BLaER1 treated with 17β-estradiol and CSF1 and Interleukin-3, amounts not matched to agents 10 nM and 100 nM (cell line): ENCODE results near the gene SF1.
A peak's percentile ranks its signal among the peaks of the same experiment; 100 is the strongest.

ENCODE experiments used
- H3K27ac ChIP-seq, 11 experiments: shearing (Covaris generic); formaldehyde crosslinking; 2 replicates each; pipeline ENCODE4 v1.8.1; 2022
- H3K27me3 ChIP-seq, 11 experiments: shearing (Covaris generic); formaldehyde crosslinking; 2 replicates each; pipeline ENCODE4 v1.8.1; 2022
- H3K36me3 ChIP-seq, 11 experiments: shearing (Covaris generic); formaldehyde crosslinking; 2 replicates each; pipeline ENCODE4 v1.8.1; 2022
- H3K4me1 ChIP-seq, 10 experiments: shearing (Covaris generic); formaldehyde crosslinking; 2 replicates each; pipeline ENCODE4 v1.8.1; 2022
- H3K4me2 ChIP-seq, 11 experiments: shearing (Covaris generic); formaldehyde crosslinking; 2 replicates each; pipeline ENCODE4 v1.8.1; 2022
- H3K4me3 ChIP-seq, 10 experiments: shearing (Covaris generic); formaldehyde crosslinking; 2 replicates each; pipeline ENCODE4 v1.8.1; 2022
- H3K9ac ChIP-seq, 11 experiments: shearing (Covaris generic); formaldehyde crosslinking; 2 replicates each; pipeline ENCODE4 v1.8.1; 2022
- H3K9me3 ChIP-seq, 11 experiments: shearing (Covaris generic); formaldehyde crosslinking; replicated peaks in 1 of 11; 2 replicates each; pipeline ENCODE4 v1.8.1; 2022
- H4K20me1 ChIP-seq, 11 experiments: shearing (Covaris generic); formaldehyde crosslinking; 2 replicates each; pipeline ENCODE4 v1.8.1; 2022
- Cebpa-rat ChIP-seq, 11 experiments: shearing (Covaris generic); IDR thresholded peaks; 2 replicates each; pipeline ENCODE4 v1.8.1; 2022

The SF1 gene

GRCh38 chr11:64757549-64758329 is 20.6 kb downstream of the SF1 start:
- H3K4me1 ChIP-seq = peaks cover 33 to 69% (median 56%) of the 10 kb centered on the region in 10 experiments
- H3K27ac ChIP-seq = no peak overlapping the region
- H3K4me3 ChIP-seq = no peak overlapping the region
- TF ChIP-seq Cebpa-rat (IDR thresholded peaks at IDR 0.05) = no peak
- H3K27me3 ChIP-seq = no peaks in the 10 kb centered on the region
- H3K9me3 ChIP-seq = no peaks in the 10 kb centered on the region
- peaks cover 6 to 16% (median 11%) of the 10 kb centered on the region in 11 experiments; a peak in 20 of 22 replicates for H3K36me3 ChIP-seq
- 0 out of 22 replicates have a peak overlapping the region, but pooled peaks of 1 of the 11 experiments have one; percentile 44 for H3K9ac ChIP-seq
- no peak overlapping the region for H3K4me2 ChIP-seq
- H4K20me1 ChIP-seq = peaks cover 21 to 36% (median 35%) of the 10 kb centered on the region in 11 experiments

- H3K4me2 ChIP-seq = peak overlapping the region in 8 of 11 experiments; percentile 6 to 35 (median 27); a peak in 10 of 22 replicates
- no peaks in the 10 kb centered on the region for H3K9me3 ChIP-seq
- H3K9ac ChIP-seq = 0 out of 22 replicates have a peak overlapping the region, but pooled peaks of 1 of the 11 experiments have one; percentile 33
- H3K36me3 ChIP-seq = peaks cover 0 to 3% (median 0%) of the 10 kb centered on the region in 11 experiments; a peak in 2 of 22 replicates
- H3K4me1 ChIP-seq = peaks cover 13 to 69% (median 53%) of the 10 kb centered on the region in 10 experiments; a peak in 19 of 20 replicates
- H3K4me3 ChIP-seq = no peak overlapping the region
- no peaks in the 10 kb centered on the region for H3K27me3 ChIP-seq
- H3K27ac ChIP-seq = peak overlapping the region in 1 of 11 experiments; percentile 21; a peak in 1 of 22 replicates
- H4K20me1 ChIP-seq = peaks cover 5 to 17% (median 16%) of the 10 kb centered on the region in 11 experiments; a peak in 18 of 22 replicates
- TF ChIP-seq Cebpa-rat (IDR thresholded peaks at IDR 0.05) = no peak
These were observed 22.5 kb downstream of the SF1 start for GRCh38 chr11:64755681-64756361.

- Histone ChIP-seq H3K27me3 (no peaks in the 10 kb centered on the region), H3K4me3 (no peak overlapping the region), H3K4me1 (peaks cover 6 to 69% (median 50%) of the 10 kb centered on the region in 10 experiments; a peak in 19 of 20 replicates), H3K9ac (no peak overlapping the region), H4K20me1 (peaks cover 2 to 10% (median 8%) of the 10 kb centered on the region in 11 experiments; a peak in 17 of 22 replicates), H3K4me2 (peak overlapping the region in 1 of 11 experiments; percentile 31; a peak in 1 of 22 replicates), H3K27ac (no peak overlapping the region), H3K36me3 (0 out of 22 replicates have a peak, but pooled peaks cover 0 to 3% (median 0%) of the 10 kb centered on the region in 11 experiments), H3K9me3 (no peaks in the 10 kb centered on the region)
- TF ChIP-seq Cebpa-rat (IDR thresholded peaks at IDR 0.05) = no peak
These were observed 23.3 kb downstream of the SF1 start for GRCh38 chr11:64754919-64755662.

- Histone ChIP-seq H3K27ac (no peak overlapping the region), H3K36me3 (0 out of 22 replicates have a peak, but pooled peaks cover 0 to 3% (median 0%) of the 10 kb centered on the region in 11 experiments), H3K9me3 (no peaks in the 10 kb centered on the region), H3K4me3 (no peak overlapping the region), H3K27me3 (no peaks in the 10 kb centered on the region), H3K4me2 (no peak overlapping the region), H4K20me1 (peaks cover 0 to 2% (median under 1%) of the 10 kb centered on the region in 11 experiments; a peak in 4 of 22 replicates), H3K9ac (no peak overlapping the region; a peak in 1 of 22 replicates), H3K4me1 (peaks cover 0 to 61% (median 42%) of the 10 kb centered on the region in 10 experiments; a peak in 17 of 20 replicates)
- no peak for TF ChIP-seq Cebpa-rat (IDR thresholded peaks at IDR 0.05)
These were observed 24.0 kb downstream of the SF1 start for GRCh38 chr11:64754124-64754918.

GRCh38 chr11:64753380-64754123 is 24.8 kb downstream of the SF1 start:
- Histone ChIP-seq H3K4me3 (no peak overlapping the region), H3K4me2 (no peak overlapping the region), H3K36me3 (0 out of 22 replicates have a peak, but pooled peaks cover 0 to 3% (median 0%) of the 10 kb centered on the region in 11 experiments), H3K9ac (no peak overlapping the region), H3K27me3 (no peaks in the 10 kb centered on the region), H3K27ac (no peak overlapping the region), H3K4me1 (peaks cover 0 to 60% (median 39%) of the 10 kb centered on the region in 10 experiments; a peak in 17 of 20 replicates), H4K20me1 (no peaks in the 10 kb centered on the region), H3K9me3 (no peaks in the 10 kb centered on the region)
- no peak for TF ChIP-seq Cebpa-rat (IDR thresholded peaks at IDR 0.05)

- no peaks in the 10 kb centered on the region for H3K9me3 ChIP-seq
- no peaks in the 10 kb centered on the region for H3K27me3 ChIP-seq
- peak overlapping the region in 3 of 11 experiments; percentile 12 to 34 (median 24); a peak in 2 of 22 replicates for H3K4me2 ChIP-seq
- H3K27ac ChIP-seq = no peak overlapping the region
- peaks cover 0 to 64% (median 40%) of the 10 kb centered on the region in 10 experiments; a peak in 17 of 20 replicates for H3K4me1 ChIP-seq
- no peak overlapping the region for H3K9ac ChIP-seq
- no peak for TF ChIP-seq Cebpa-rat (IDR thresholded peaks at IDR 0.05)
- H4K20me1 ChIP-seq = no peaks in the 10 kb centered on the region
- no peak overlapping the region for H3K4me3 ChIP-seq
- 0 out of 22 replicates have a peak, but pooled peaks cover 0 to 3% (median 0%) of the 10 kb centered on the region in 11 experiments for H3K36me3 ChIP-seq
These were observed 25.3 kb downstream of the SF1 start for GRCh38 chr11:64753019-64753379.

GRCh38 chr11:64752175-64752970 is 26.0 kb downstream of the SF1 start:
- no peaks in the 10 kb centered on the region for H3K27me3 ChIP-seq
- peak overlapping the region in 2 of 11 experiments; percentile 7 to 18; a peak in 2 of 22 replicates for H3K27ac ChIP-seq
- H3K4me1 ChIP-seq = peaks cover 0 to 71% (median 44%) of the 10 kb centered on the region in 10 experiments; a peak in 17 of 20 replicates
- 0 out of 22 replicates have a peak, but pooled peaks cover 0 to 3% (median 0%) of the 10 kb centered on the region in 11 experiments for H3K36me3 ChIP-seq
- H4K20me1 ChIP-seq = no peaks in the 10 kb centered on the region
- no peak for TF ChIP-seq Cebpa-rat (IDR thresholded peaks at IDR 0.05)
- peak overlapping the region in 6 of 11 experiments; percentile 12 to 40 (median 34); a peak in 7 of 22 replicates for H3K4me2 ChIP-seq
- no peaks in the 10 kb centered on the region for H3K9me3 ChIP-seq
- peak overlapping the region in 1 of 11 experiments; percentile 27; a peak in 1 of 22 replicates for H3K9ac ChIP-seq
- no peak overlapping the region for H3K4me3 ChIP-seq
